Activated CD4-positive, alpha-beta T cell treated with anti-CD3 and anti-CD28 coated beads, Interleukin-2, amount 10 ng/mL, durations not matched to agents 7 days and 5 days (primary cell): ENCODE measurements around the gene GP1BA. TPM values are rescaled to one million over a fixed set of nuclear protein-coding genes. Genes with fewer than 3 reads are reported as not detected.
A peak's percentile ranks its signal among the peaks of the same experiment; 100 is the strongest.

Source experiments
- CTCF ChIA-PET: fragments of 350-600 bp; sonication (Branson Sonifier 250); formaldehyde crosslinking; loops from one replicate; lab custom pipeline; 2021; ENCODE audit warnings: antibody characterized with exemption; lab: Charles Lee
- POLR2A ChIA-PET: fragments of 350-600 bp; sonication (Branson Sonifier 250); formaldehyde crosslinking; loops from one replicate; lab custom pipeline; 2021; ENCODE audit warnings: antibody characterized with exemption; lab: Charles Lee
- DNase-seq: peaks from one replicate; pipeline ENCODE4 v3.0.0-alpha.2; 2020
- H3K27ac Mint-ChIP-seq: one replicate; pipeline ENCODE4 v1.8.0; 2021; ENCODE audit warnings: mild to moderate bottlenecking, moderate library complexity, mixed read lengths
- H3K27me3 Mint-ChIP-seq: one replicate; pipeline ENCODE4 v1.8.0; 2021; ENCODE audit warnings: mixed read lengths
- H3K36me3 Mint-ChIP-seq: one replicate; pipeline ENCODE4 v1.8.0; 2021; ENCODE audit warnings: low read depth, mixed read lengths
- H3K4me1 Mint-ChIP-seq: one replicate; pipeline ENCODE4 v1.8.0; 2021; ENCODE audit warnings: mixed read lengths
- H3K4me3 Mint-ChIP-seq: one replicate; pipeline ENCODE4 v1.8.0; 2021; ENCODE audit warnings: mild to moderate bottlenecking, moderate library complexity, mixed read lengths
- H3K9me3 Mint-ChIP-seq: one replicate; pipeline ENCODE4 v1.8.0; 2021; ENCODE audit warnings: mixed read lengths
- total RNA-seq, 2 experiments: library from RNA; stranded (reverse); gene quantifications; one replicate each; pipeline ENCODE4 v1.2.3, GENCODE V29; 2021

Gene GP1BA
- total RNA-seq, 2 experiments from 2014 or later: not detected

- no peak for DNase-seq
- POLR2A ChIA-PET: interaction anchor here (4.0 kb wide), 1 partner anchor 19 kb away, joined by 44 read pairs; the partner anchor contains the start of gene PFN1
- Mint-ChIP-seq H3K27me3 (no peaks in the 10 kb centered on the region), H3K9me3 (no peaks in the 10 kb centered on the region), H3K27ac (peak overlapping the region; percentile 47), H3K36me3 (peaks cover 15% of the 10 kb centered on the region), H3K4me1 (peaks cover 16% of the 10 kb centered on the region), H3K4me3 (peak overlapping the region; percentile 50)
- CTCF ChIA-PET: interaction anchor here (0.6 to 3.9 kb wide), 3 partner anchors 14 to 255 kb away, joined by 3 to 23 read pairs (median 8); partner anchors contain the start of gene ARRB2
Observed at GRCh38 chr17:4965311-4965986, 33.4 kb downstream of the GP1BA start.

- Mint-ChIP-seq H3K9me3 (no peaks in the 10 kb centered on the region), H3K4me1 (peaks cover 20% of the 10 kb centered on the region), H3K4me3 (no peak overlapping the region), H3K27me3 (no peaks in the 10 kb centered on the region), H3K27ac (peak overlapping the region; percentile 67), H3K36me3 (peaks cover 16% of the 10 kb centered on the region)
- ChIA-PET CTCF (interaction anchor here (0.9 to 3.9 kb wide), 14 partner anchors 10 to 96 kb away, joined by 3 to 23 read pairs (median 6); partner anchors contain the start of genes CAMTA2, ENO3, PFN1 and RNF167), POLR2A (interaction anchor here (0.5 to 4.0 kb wide), 6 partner anchors 15 to 823 kb away, joined by 3 to 44 read pairs (median 6); partner anchors contain the start of genes C17orf107, PFN1, RNF167 and SLC25A11)
- peak; percentile 98 for DNase-seq
Observed at GRCh38 chr17:4966844-4967538, 34.9 kb downstream of the GP1BA start.

DNA sequence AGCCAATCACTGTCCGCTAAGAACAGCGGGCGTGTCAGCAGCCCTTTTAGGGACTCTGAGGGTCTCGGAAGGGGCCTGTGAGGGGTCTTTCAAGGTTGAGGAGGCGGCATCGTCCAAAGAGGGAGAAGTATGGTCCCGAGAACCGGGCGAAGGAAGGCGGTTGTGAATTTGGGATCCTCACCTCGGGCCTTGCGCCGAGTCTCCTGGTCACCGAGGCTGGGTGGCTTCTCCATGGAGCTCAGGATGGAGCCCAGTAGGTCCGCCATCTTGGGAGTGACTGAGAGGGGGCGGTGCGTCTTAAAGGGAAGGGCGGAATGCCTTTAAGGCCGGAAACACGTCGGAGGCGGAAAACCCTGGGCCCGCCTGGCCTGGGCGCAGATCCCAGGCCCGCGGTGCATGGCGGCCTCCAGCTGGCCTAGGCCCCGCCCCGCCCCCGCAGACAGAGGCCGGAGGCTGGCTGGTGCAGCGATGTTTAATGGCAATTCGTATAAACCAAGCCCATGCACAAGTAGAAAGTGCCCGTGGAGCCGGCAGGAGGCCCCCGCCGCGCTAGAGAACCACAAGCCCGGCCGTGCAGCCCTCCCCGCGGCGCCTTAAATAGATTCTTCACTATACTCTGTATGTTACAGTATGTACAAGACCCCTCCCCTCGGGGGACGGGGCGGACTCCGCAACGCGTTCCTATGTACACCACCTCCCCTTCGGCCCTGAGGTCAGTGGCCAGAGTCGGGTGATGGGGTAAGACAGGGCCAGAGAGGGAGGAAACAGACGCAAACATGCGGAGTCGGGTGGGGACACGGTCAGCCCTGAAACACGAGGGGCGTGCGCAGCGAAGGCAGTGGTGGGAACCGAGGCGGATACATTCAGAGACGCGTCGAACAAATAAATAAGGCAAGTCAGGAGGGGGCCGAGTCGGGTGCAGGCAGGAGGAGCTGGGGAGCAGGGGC, 35.7 kb downstream of the GP1BA start, which contains the start of gene SPAG7:
SPAG7 (minus strand) TSS at position 279 of the 947 bp plus-strand sequence; CDS start at position 266, 13 bp downstream.
- Mint-ChIP-seq H3K4me3 (no peak within 1 kb of the TSS), H3K27me3 (no peaks in the 10 kb centered on the region), H3K4me1 (peaks cover 20% of the 10 kb centered on the region), H3K36me3 (peaks cover 21% of the 10 kb centered on the region), H3K9me3 (no peaks in the 10 kb centered on the region), H3K27ac (peak within 1 kb of the TSS; percentile 67)
- POLR2A ChIA-PET: interaction anchor here (0.5 to 4.0 kb wide), 5 partner anchors 16 to 824 kb away, joined by 3 to 44 read pairs (median 8); partner anchors contain the start of genes C17orf107, PFN1, RNF167 and SLC25A11
- CTCF ChIA-PET: interaction anchor here (0.9 to 3.9 kb wide), 16 partner anchors 10 to 95 kb away, joined by 3 to 23 read pairs (median 6); partner anchors contain the start of genes CAMTA2, ENO3, PFN1 and RNF167
- peak; percentile 93 for DNase-seq

DNA sequence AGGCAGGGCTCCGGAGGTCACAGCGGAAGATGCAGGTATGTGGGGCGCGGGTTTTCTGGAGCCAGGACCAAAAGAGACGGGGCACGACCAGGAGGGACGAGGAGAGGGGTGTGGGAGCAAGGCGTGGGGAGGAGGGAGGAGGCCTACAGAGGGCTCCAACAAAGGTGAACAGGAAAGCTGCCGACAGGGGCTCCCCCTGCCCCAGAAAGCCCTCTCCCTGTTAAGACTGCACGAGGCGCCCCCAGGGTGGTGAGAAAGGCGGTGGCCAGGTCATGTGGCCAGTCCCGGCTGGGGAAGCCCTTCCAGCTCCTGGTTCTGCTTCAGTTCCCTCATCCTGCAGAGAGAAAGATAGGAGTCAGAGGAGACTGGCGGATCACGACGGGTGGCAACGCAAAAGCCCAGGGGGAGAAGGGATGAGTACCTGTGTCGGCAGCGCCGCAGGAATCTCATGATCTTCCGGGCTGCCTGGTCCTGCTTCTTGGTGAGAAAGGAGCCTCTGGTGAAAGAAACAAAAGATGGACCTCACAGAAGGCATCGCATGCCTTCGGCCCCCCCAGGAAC, 36.5 kb downstream of the GP1BA start:
- H3K4me1 Mint-ChIP-seq: peaks cover 20% of the 10 kb centered on the region
- ChIA-PET CTCF (interaction anchor here (1.0 to 3.9 kb wide), 7 partner anchors 9 to 59 kb away, joined by 3 to 23 read pairs (median 3); partner anchors contain the start of genes CAMTA2 and ENO3), POLR2A (interaction anchor here (4.0 kb wide), 1 partner anchor 22 kb away, joined by 44 read pairs; the partner anchor contains the start of gene PFN1)
- H3K36me3 Mint-ChIP-seq: peaks cover 27% of the 10 kb centered on the region
- no peak overlapping the region for H3K27ac Mint-ChIP-seq
- H3K9me3 Mint-ChIP-seq: no peaks in the 10 kb centered on the region
- no peak overlapping the region for H3K4me3 Mint-ChIP-seq
- H3K27me3 Mint-ChIP-seq: no peaks in the 10 kb centered on the region
- DNase-seq: no peak

DNA sequence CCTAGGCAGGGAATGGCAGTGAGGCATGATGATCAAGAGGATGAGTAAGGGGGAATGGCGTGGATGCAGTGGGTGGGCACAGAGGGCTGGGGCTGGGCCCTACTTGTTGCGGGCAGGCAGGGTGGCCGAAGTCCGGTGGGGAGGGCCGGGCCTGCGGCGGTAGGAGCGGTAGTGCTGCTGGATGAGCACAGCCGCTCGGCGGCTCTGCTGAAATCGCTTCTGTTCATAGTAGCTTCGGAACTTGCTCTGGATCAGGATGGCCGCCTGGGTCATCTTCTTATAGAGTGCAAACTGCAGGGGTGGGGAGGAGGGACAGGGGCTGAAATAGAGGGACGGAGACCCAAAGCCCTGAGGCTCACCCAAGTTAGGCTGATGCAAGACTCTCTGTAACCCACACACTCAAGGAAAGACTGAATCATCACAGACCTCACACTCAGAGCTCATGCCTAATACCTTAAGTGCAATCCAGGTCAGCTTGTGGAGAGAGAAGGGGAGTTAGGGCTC, 37.0 kb downstream of the GP1BA start:
- Mint-ChIP-seq H3K27ac (no peak overlapping the region), H3K9me3 (no peaks in the 10 kb centered on the region), H3K4me3 (no peak overlapping the region), H3K4me1 (peaks cover 22% of the 10 kb centered on the region), H3K36me3 (peaks cover 32% of the 10 kb centered on the region), H3K27me3 (no peaks in the 10 kb centered on the region)
- CTCF ChIA-PET: interaction anchor here (0.7 to 3.6 kb wide), 6 partner anchors 9 to 38 kb away, joined by 3 to 21 read pairs (median 3); partner anchors contain the start of gene ENO3
- POLR2A ChIA-PET: interaction anchor here (4.0 kb wide), 1 partner anchor 23 kb away, joined by 44 read pairs; the partner anchor contains the start of gene PFN1
- DNase-seq: peak; percentile 21

DNA sequence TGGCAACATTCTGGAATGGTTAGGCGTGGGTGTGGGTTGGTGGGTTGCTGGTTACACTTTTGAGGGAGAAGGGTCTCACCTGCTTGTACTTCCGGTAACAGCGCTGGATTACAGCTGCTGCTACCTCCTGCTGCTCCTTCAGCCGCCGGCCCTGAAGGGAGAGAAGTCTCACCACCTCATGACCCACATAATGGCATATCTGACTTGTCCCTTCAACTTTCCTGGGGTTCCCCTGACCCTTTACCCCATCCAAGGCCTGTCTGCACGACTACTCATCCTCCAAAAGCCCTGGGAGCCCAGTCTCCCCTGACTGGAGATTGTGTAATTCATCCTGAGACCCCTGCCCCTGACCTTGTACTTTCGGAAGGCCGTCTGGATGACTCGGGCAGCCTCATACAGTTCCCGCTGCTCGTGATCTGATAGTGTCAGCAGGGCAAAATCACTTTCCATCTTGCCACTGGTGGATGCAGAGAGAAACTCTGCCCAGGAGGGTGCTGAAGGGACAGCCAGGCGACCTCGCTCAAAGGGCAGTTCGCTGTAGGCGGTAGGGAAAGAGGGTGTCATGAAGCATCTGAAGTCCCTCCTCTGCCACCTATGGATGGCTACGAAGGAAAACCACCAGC, 37.6 kb downstream of the GP1BA start:
- no peaks in the 10 kb centered on the region for H3K27me3 Mint-ChIP-seq
- no peaks in the 10 kb centered on the region for H3K9me3 Mint-ChIP-seq
- ChIA-PET POLR2A (interaction anchor here (4.0 kb wide), 1 partner anchor 23 kb away, joined by 44 read pairs; the partner anchor contains the start of gene PFN1), CTCF (interaction anchor here (0.6 to 3.6 kb wide), 7 partner anchors 10 to 97 kb away, joined by 3 to 21 read pairs (median 4); partner anchors contain the start of gene ENO3)
- H3K36me3 Mint-ChIP-seq: peaks cover 38% of the 10 kb centered on the region
- peaks cover 21% of the 10 kb centered on the region for H3K4me1 Mint-ChIP-seq
- no peak for DNase-seq
- H3K4me3 Mint-ChIP-seq: no peak overlapping the region
- H3K27ac Mint-ChIP-seq: no peak overlapping the region

DNA sequence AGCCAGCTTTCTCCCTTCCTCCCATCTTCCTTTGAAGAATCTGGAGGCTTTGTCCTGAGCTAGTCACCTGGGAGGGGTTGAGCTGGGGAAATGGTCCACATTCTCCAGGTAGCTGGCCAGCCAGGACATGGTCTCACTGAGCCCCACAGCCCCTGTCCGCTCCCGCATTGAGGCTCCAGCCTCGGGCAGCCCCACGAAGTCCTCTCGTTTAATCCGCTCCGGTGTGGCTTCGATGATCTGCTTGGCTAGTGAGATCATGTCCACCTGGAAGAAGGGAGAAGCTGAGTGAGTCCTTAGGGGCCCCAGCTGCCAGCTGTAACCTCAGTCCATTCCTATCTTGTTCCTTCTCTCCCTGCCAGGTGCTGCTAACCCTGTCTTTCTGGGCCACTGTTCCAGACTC, 38.2 kb downstream of the GP1BA start:
- Mint-ChIP-seq H3K9me3 (no peaks in the 10 kb centered on the region), H3K4me3 (no peak overlapping the region), H3K27me3 (no peaks in the 10 kb centered on the region), H3K4me1 (peaks cover 20% of the 10 kb centered on the region), H3K36me3 (peaks cover 41% of the 10 kb centered on the region), H3K27ac (no peak overlapping the region)
- DNase-seq: no peak
- CTCF ChIA-PET: interaction anchor here (0.6 to 3.6 kb wide), 8 partner anchors 10 to 108 kb away, joined by 3 to 21 read pairs (median 4); partner anchors contain the start of genes ENO3 and ZFP3
- POLR2A ChIA-PET: no interaction called here

DNA sequence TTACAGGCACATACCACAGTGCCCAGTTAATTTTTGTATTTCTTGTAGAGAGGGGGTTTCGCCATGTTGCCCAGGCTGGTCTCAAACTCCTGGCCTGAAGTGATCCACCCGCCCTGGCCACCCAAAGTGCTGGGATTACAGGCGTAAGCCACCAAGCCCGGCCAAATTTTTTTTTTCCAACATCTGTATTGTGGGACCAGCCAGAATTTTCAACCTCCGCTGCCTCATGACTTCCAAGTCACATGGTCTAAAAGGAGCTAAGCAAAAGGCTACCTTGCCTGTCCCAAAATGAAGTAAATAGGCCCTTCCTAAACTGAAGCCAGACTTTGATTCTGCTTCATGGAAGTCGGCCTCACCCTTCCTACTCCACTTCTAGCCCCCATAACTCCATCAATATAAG, 39.7 kb downstream of the GP1BA start:
- DNase-seq: no peak
- ChIA-PET CTCF (interaction anchor here (0.7 to 3.6 kb wide), 5 partner anchors 8 to 62 kb away, joined by 3 to 21 read pairs (median 4); no protein-coding TSS in a partner anchor), POLR2A (no interaction called here)
- Mint-ChIP-seq H3K36me3 (peaks cover 39% of the 10 kb centered on the region), H3K27ac (no peak overlapping the region), H3K27me3 (no peaks in the 10 kb centered on the region), H3K9me3 (no peaks in the 10 kb centered on the region), H3K4me1 (peaks cover 13% of the 10 kb centered on the region), H3K4me3 (no peak overlapping the region)

DNA sequence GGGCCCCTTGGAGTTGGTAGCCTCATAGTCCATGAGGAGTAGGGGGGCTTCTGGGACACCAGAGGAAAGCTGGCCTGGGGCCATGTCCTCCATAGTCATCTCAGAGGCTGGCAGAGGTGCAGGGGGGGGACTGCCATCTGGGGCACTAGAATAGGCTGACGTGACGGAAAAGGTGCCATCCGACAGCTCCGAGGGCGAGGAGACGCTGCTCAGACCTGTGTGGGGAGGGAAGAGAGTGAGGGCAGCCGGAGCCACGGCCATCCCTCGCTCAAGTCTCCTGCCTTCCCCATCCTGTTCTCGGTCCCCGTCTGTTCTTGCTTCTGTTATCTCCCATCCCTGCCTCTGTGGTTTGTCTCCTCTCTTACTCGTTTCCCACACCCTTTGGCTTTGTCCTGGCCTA, 40.2 kb downstream of the GP1BA start:
- H3K4me3 Mint-ChIP-seq: no peak overlapping the region
- H3K4me1 Mint-ChIP-seq: peaks cover 13% of the 10 kb centered on the region
- DNase-seq: no peak
- H3K36me3 Mint-ChIP-seq: peaks cover 43% of the 10 kb centered on the region
- no peaks in the 10 kb centered on the region for H3K9me3 Mint-ChIP-seq
- no peak overlapping the region for H3K27ac Mint-ChIP-seq
- H3K27me3 Mint-ChIP-seq: no peaks in the 10 kb centered on the region
- ChIA-PET POLR2A (interaction anchor here (0.6 kb wide), 1 partner anchor 779 kb away, joined by 4 read pairs; no protein-coding TSS in a partner anchor), CTCF (interaction anchor here (1.2 to 3.6 kb wide), 2 partner anchors 8 to 11 kb away, joined by 4 to 21 read pairs; no protein-coding TSS in a partner anchor)

GRCh38 chr17:4972752-4973151, 40.7 kb downstream of the GP1BA start:
- peak overlapping the region; percentile 25 for H3K27ac Mint-ChIP-seq
- DNase-seq: no peak

More at GRCh38 chr17:4972752-4973151, 40.7 kb downstream of the GP1BA start:
- no peaks in the 10 kb centered on the region for H3K27me3 Mint-ChIP-seq
- POLR2A ChIA-PET: interaction anchor here (0.6 kb wide), 1 partner anchor 779 kb away, joined by 4 read pairs; no protein-coding TSS in a partner anchor
- peaks cover 46% of the 10 kb centered on the region for H3K36me3 Mint-ChIP-seq
- CTCF ChIA-PET: interaction anchor here (1.2 to 3.6 kb wide), 2 partner anchors 7 to 10 kb away, joined by 4 to 21 read pairs; no protein-coding TSS in a partner anchor
- no peak overlapping the region for H3K4me3 Mint-ChIP-seq
- H3K9me3 Mint-ChIP-seq: no peaks in the 10 kb centered on the region
- H3K4me1 Mint-ChIP-seq: peaks cover 13% of the 10 kb centered on the region
